H1 (cell line): ENCODE results near the gene HDDC3. TPM values are rescaled to one million over a fixed set of nuclear protein-coding genes. Genes with fewer than 3 reads are reported as not detected.

Experiments
- CTCF ChIA-PET: fragments of 300-600 bp; sonication (Branson Sonifier 250); formaldehyde crosslinking; loops from one replicate; lab custom pipeline; 2021; ENCODE audit not compliant: partially characterized antibody; lab: Charles Lee
- POLR2A ChIA-PET: fragments of 300-600 bp; sonication (Branson Sonifier 250); formaldehyde crosslinking; loops from one replicate; lab custom pipeline; 2021; ENCODE audit warnings: inconsistent platforms; ENCODE audit not compliant: partially characterized antibody; lab: Charles Lee
- DNase-seq, 2 experiments: peaks; one replicate each; pipeline versions ENCODE4 v3.0.0 to v3.0.0-alpha.2; 2010 to 2022; ENCODE audit warnings: low spot score in 2 of 2, low read depth in 1 of 2, mixed read lengths in 1 of 2
- FAIRE-seq: peaks from 2 replicates; lab custom pipeline; 2011; peaks lifted over from hg19 to GRCh38; lab: Jason Lieb, UNC
- H2AFZ ChIP-seq: 2 replicates; pipeline ENCODE4 v1.8.1; 2012; ENCODE audit warnings: low read length, inconsistent platforms
- H2AK5ac ChIP-seq: 2 replicates; pipeline ENCODE4 v1.6.1; 2013; ENCODE audit warnings: low read depth, low read length
- H2BK120ac ChIP-seq: replicated peaks from 2 replicates; pipeline ENCODE3; 2013; ENCODE audit warnings: low read depth, low read length, inconsistent platforms
- H2BK12ac ChIP-seq: 2 replicates; pipeline ENCODE4 v1.6.1; 2013; ENCODE audit warnings: low read depth, low read length
- H2BK15ac ChIP-seq: 2 replicates; pipeline ENCODE4 v1.6.1; 2013; ENCODE audit warnings: low read length
- H2BK20ac ChIP-seq: 2 replicates; pipeline ENCODE4 v1.6.1; 2013; ENCODE audit warnings: low read length
- H2BK5ac ChIP-seq: 2 replicates; pipeline ENCODE4 v1.6.1; 2013; ENCODE audit warnings: low read depth, low read length
- H3K14ac ChIP-seq: 2 replicates; pipeline ENCODE4 v1.6.1; 2013; ENCODE audit warnings: inconsistent platforms; ENCODE audit not compliant: insufficient read length
- H3K18ac ChIP-seq: 2 replicates; pipeline ENCODE4 v1.6.1; 2013; ENCODE audit warnings: low read length; ENCODE audit errors: extremely low read depth
- H3K23ac ChIP-seq: 2 replicates; pipeline ENCODE4 v1.6.1; 2013; ENCODE audit warnings: inconsistent platforms; ENCODE audit not compliant: insufficient read length
- H3K23me2 ChIP-seq: 2 replicates; pipeline ENCODE4 v1.6.1; 2013; ENCODE audit warnings: low read depth, low read length
- H3K27ac ChIP-seq: 2 replicates; pipeline ENCODE4 v1.6.1; 2011; ENCODE audit warnings: low read depth, low read length, inconsistent platforms
- H3K27me3 ChIP-seq, 4 experiments: replicated peaks in 1 of 4; 1 replicate in 1 of 4; 2 replicates in 3 of 4; pipeline versions ENCODE4 v1.6.1 to v1.8.1; 2011 to 2013; ENCODE audit warnings: low read length in 3 of 4, mild to moderate bottlenecking in 3 of 4, inconsistent platforms in 2 of 4, mixed read lengths in 2 of 4, moderate library complexity in 1 of 4; ENCODE audit not compliant: control insufficient read depth in 3 of 4, insufficient read depth in 3 of 4; ENCODE audit errors: extremely low read depth in 1 of 4
- H3K36me3 ChIP-seq, 4 experiments: 2 replicates each; pipeline versions ENCODE4 v1.6.1 to v1.8.1; 2011 to 2013; ENCODE audit warnings: mild to moderate bottlenecking in 4 of 4, low read length in 3 of 4, moderate library complexity in 2 of 4, control low read depth in 1 of 4, inconsistent platforms in 1 of 4; ENCODE audit not compliant: insufficient read depth in 4 of 4, control insufficient read depth in 2 of 4
- H3K4ac ChIP-seq: replicated peaks from 2 replicates; pipeline ENCODE3; 2013; ENCODE audit warnings: low read length, low read depth, mixed read lengths, inconsistent platforms; ENCODE audit not compliant: insufficient read length
- H3K4me1 ChIP-seq, 4 experiments: replicated peaks in 1 of 4; 1 replicate in 1 of 4; 2 replicates in 3 of 4; pipeline versions ENCODE4 v1.6.1 to v1.8.1; 2011 to 2013; ENCODE audit warnings: low read length in 3 of 4, inconsistent platforms in 2 of 4, mixed read lengths in 1 of 4; ENCODE audit not compliant: insufficient read depth in 4 of 4, control insufficient read depth in 3 of 4
- H3K4me2 ChIP-seq, 2 experiments: 2 replicates each; pipeline versions ENCODE4 v1.6.1 to v1.8.1; 2011 to 2013; ENCODE audit warnings: low read depth in 2 of 2, low read length in 2 of 2, control low read depth in 1 of 2, inconsistent platforms in 1 of 2, mild to moderate bottlenecking in 1 of 2; ENCODE audit not compliant: insufficient read depth in 1 of 2
- H3K4me3 ChIP-seq, 4 experiments: fragments of 200-600, 300-600 bp in 1 of 4; sonication (generic), shearing (Covaris generic), sonication (Bioruptor Twin) in 1 of 4; 2 replicates each; pipeline versions ENCODE4 v1.5.1 to v1.8.1; 2011 to 2016; ENCODE audit warnings: low read length in 4 of 4, low read depth in 3 of 4, control low read depth in 2 of 4, inconsistent platforms in 2 of 4, mild to moderate bottlenecking in 2 of 4, mixed read lengths in 1 of 4, moderate library complexity in 1 of 4; ENCODE audit not compliant: insufficient read depth in 2 of 4; ENCODE audit errors: extremely low read depth in 1 of 4
- H3K56ac ChIP-seq: replicated peaks from 2 replicates; pipeline ENCODE3; 2013; ENCODE audit warnings: low read depth, mild to moderate bottlenecking, mixed read lengths, low read length, inconsistent platforms; ENCODE audit not compliant: insufficient read length
- H3K79me1 ChIP-seq: 2 replicates; pipeline ENCODE4 v1.6.1; 2013; ENCODE audit warnings: low read depth, low read length, control low read depth
- H3K79me2 ChIP-seq, 2 experiments: 2 replicates each; pipeline versions ENCODE4 v1.6.1 to v1.8.1; 2012 to 2013; ENCODE audit warnings: low read length in 2 of 2, mild to moderate bottlenecking in 2 of 2, inconsistent platforms in 1 of 2; ENCODE audit not compliant: insufficient read depth in 2 of 2, control insufficient read depth in 1 of 2
- H3K9ac ChIP-seq, 4 experiments: replicated peaks in 1 of 4; 1 replicate in 1 of 4; 2 replicates in 3 of 4; pipeline versions ENCODE4 v1.6.1 to v1.8.1; 2011 to 2013; ENCODE audit warnings: low read depth in 3 of 4, low read length in 3 of 4, control low read depth in 2 of 4, mild to moderate bottlenecking in 2 of 4, moderate library complexity in 2 of 4, inconsistent platforms in 1 of 4; ENCODE audit errors: extremely low read depth in 1 of 4
- H3K9me3 ChIP-seq, 2 experiments: 2 replicates each; pipeline versions ENCODE4 v1.6.1 to v1.8.1; 2012 to 2013; ENCODE audit warnings: mild to moderate bottlenecking in 2 of 2, moderate library complexity in 2 of 2, control low read depth in 1 of 2, inconsistent platforms in 1 of 2, low read depth in 1 of 2, low read length in 1 of 2, mixed read lengths in 1 of 2; ENCODE audit not compliant: insufficient read depth in 2 of 2
- H4K20me1 ChIP-seq, 2 experiments: replicated peaks in 1 of 2; 2 replicates each; pipeline versions ENCODE3 to v1.8.1; 2011 to 2013; ENCODE audit warnings: inconsistent platforms in 2 of 2, low read length in 2 of 2, mild to moderate bottlenecking in 1 of 2; ENCODE audit not compliant: insufficient read depth in 2 of 2, control insufficient read depth in 1 of 2
- H4K5ac ChIP-seq: 2 replicates; pipeline ENCODE4 v1.6.1; 2013; ENCODE audit warnings: low read length, low read depth, mixed read lengths, inconsistent platforms; ENCODE audit not compliant: insufficient read length
- H4K8ac ChIP-seq: 2 replicates; pipeline ENCODE4 v1.8.0; 2013; ENCODE audit warnings: mild to moderate bottlenecking, moderate library complexity, low read length, inconsistent platforms; ENCODE audit not compliant: insufficient read depth; ENCODE audit errors: extremely low read depth
- H4K91ac ChIP-seq: replicated peaks from 2 replicates; pipeline ENCODE3; 2013; ENCODE audit warnings: low read length, mixed read lengths, inconsistent platforms; ENCODE audit not compliant: insufficient read length
- ASH2L ChIP-seq: fragments of 200-600, 300-600 bp; sonication (generic); IDR thresholded peaks from one replicate; pipeline ENCODE4 v1.7.1; 2017; ENCODE audit warnings: low read length
- BCL11A ChIP-seq, 2 experiments: IDR thresholded peaks; one replicate each; pipeline ENCODE4 v1.6.1; 2011; ENCODE audit warnings: low read depth in 2 of 2, low read length in 2 of 2, mild to moderate bottlenecking in 2 of 2
- E2F6 ChIP-seq: IDR thresholded peaks from 2 replicates; pipeline ENCODE4 v1.6.1; 2012; ENCODE audit warnings: inconsistent platforms
- JUN ChIP-seq: IDR thresholded peaks from 2 replicates; pipeline ENCODE4 v1.6.1; 2011; ENCODE audit warnings: low read depth, mild to moderate bottlenecking, improper control_type of control experiment, low read length
- SAP30 ChIP-seq: fragments of 300-600 bp; sonication (generic); IDR thresholded peaks from 2 replicates; pipeline ENCODE4 v1.7.1; 2012; ENCODE audit warnings: low read length, moderate library complexity, mild to moderate bottlenecking, inconsistent platforms; ENCODE audit not compliant: insufficient read depth, insufficient replicate concordance
- SRF ChIP-seq: IDR thresholded peaks from 2 replicates; pipeline ENCODE4 v1.6.1; 2011; ENCODE audit warnings: mild to moderate bottlenecking, low read depth, low read length, moderate library complexity
- SUZ12 ChIP-seq: fragments of 200-600 bp; sonication (generic); IDR thresholded peaks from 2 replicates; pipeline ENCODE4 v1.6.1; 2012; ENCODE audit warnings: mild to moderate bottlenecking, inconsistent platforms, low read length, moderate library complexity, mixed read lengths
- WGBS, 2 experiments: shearing (Covaris generic) in 1 of 2; methylation state at CpG; one replicate each; pipeline versions ENCODE4 v1.1.6 to v1.1.7; 2013 to 2015; ENCODE audit warnings: low lambda C conversion rate in 2 of 2, mixed read lengths in 2 of 2, inconsistent platforms in 1 of 2, low coverage in 1 of 2, missing lambda C conversion rate in 1 of 2; ENCODE audit not compliant: insufficient replicate concordance in 2 of 2, insufficient coverage in 1 of 2, insufficient read length in 1 of 2; ENCODE audit errors: extremely low coverage in 1 of 2, missing lambda C conversion rate in 1 of 2; 5-methylcytosine and 5-hydroxymethylcytosine counted together
- polyA plus RNA-seq, 7 experiments: library from polyadenylated mRNA; depleted of rRNA in 3 of 7; stranded (reverse) in 5 of 7; unstranded in 2 of 7; fragments of >200 nt in 5 of 7; fragments of 200-250 nt in 2 of 7; gene quantifications; 1 replicate in 5 of 7; 2 replicates in 1 of 7; 4 replicates in 1 of 7; pipeline versions ENCODE4 v1.2.1 to v1.2.3, GENCODE V29; 2011 to 2013; ENCODE audit warnings: missing spikeins in 2 of 7, mixed read lengths in 2 of 7
- total RNA-seq: library from RNA; stranded (reverse); fragmentation: NEBNext Ultra II Directional; extraction: Animal tissue kit (Norgen Biotek cat#: 25700); gene quantifications from 2 replicates; pipeline ENCODE4 v1.2.1, GENCODE V29; 2021

Gene HDDC3
- total and polyA plus RNA-seq, 2 of the 8 experiments (the other 6 are each of a cell fraction or from before 2014, with no cell fraction given) = 16.3 to 16.5 TPM

GRCh38 chr15:90936823-90937222 is 4.5 kb upstream of the HDDC3 start:
- CTCF ChIA-PET = interaction anchor here (0.9 to 20.7 kb wide), 8 partner anchors 8 to 120 kb away, joined by 3 to 306 read pairs (median 38); partner anchors contain the start of genes FES, MAN2A2 and RCCD1
- no peak overlapping the region for H2BK5ac ChIP-seq
- no peak overlapping the region for H4K5ac ChIP-seq

More at GRCh38 chr15:90936823-90937222, 4.5 kb upstream of the HDDC3 start:
- WGBS, 2 experiments = 95% methylated on average over 1 of the region's 1 CpG; no CpG with 5 or more reads in 1 of the 2 experiments
- Histone ChIP-seq H3K79me2 (no peaks in the 10 kb centered on the region), H3K23ac (no peak overlapping the region), H4K91ac (no peak overlapping the region), H3K27ac (no peak overlapping the region), H3K4ac (no peak overlapping the region), H2BK20ac (no peak overlapping the region), H3K27me3 (0 out of 7 replicates have a peak, but pooled peaks cover 0 to 4% (median 0%) of the 10 kb centered on the region in 4 experiments), H3K36me3 (peaks cover 2 to 31% (median 18%) of the 10 kb centered on the region in 4 experiments; a peak in 7 of 8 replicates), H3K9ac (no peak overlapping the region), H3K9me3 (no peaks in the 10 kb centered on the region), H3K4me3 (no peak overlapping the region), H2AFZ (no peak overlapping the region), H2BK120ac (no peak overlapping the region), H2BK12ac (no peak overlapping the region), H3K18ac (no peak overlapping the region), H2AK5ac (no peak overlapping the region), H4K20me1 (peaks cover 0 to 4% of the 10 kb centered on the region in 2 experiments), H3K4me1 (peaks cover 0 to 11% (median 6%) of the 10 kb centered on the region in 4 experiments; a peak in 6 of 7 replicates), H3K23me2 (peaks cover 11% of the 10 kb centered on the region; the same call in 1 of the 2 replicates), H3K79me1 (no peaks in the 10 kb centered on the region), H3K4me2 (no peak overlapping the region)
- POLR2A ChIA-PET = interaction anchor here (0.7 kb wide), 1 partner anchor 18 kb away, joined by 3 read pairs; the partner anchor contains the start of gene RCCD1
- TF ChIP-seq BCL11A (IDR thresholded peaks at IDR 0.05; ENCODE audit: low read depth in 2 of 2, low read length in 2 of 2) (no peak), SUZ12 (no peak), SAP30 (no peak), JUN (no peak), ASH2L (no peak), SRF (no peak), E2F6 (no peak)
- TF ChIP-seq, all 59 proteins: peak for 0
- FAIRE-seq (no peak), DNase-seq (no peak)
- Histone ChIP-seq H4K8ac (no peak overlapping the region), H3K56ac (no peak overlapping the region), H2BK15ac (no peak overlapping the region), H3K14ac (no peak overlapping the region)
